Adrenal gland (tissue), 19 donors: ENCODE results near the gene PSMD6. TPM values are rescaled to one million over a fixed set of nuclear protein-coding genes. Genes with fewer than 3 reads are reported as not detected.
A peak's percentile ranks its signal among the peaks of the same experiment; 100 is the strongest.

ENCODE experiments used
- DNase-seq, 7 donors: peaks; one replicate each; pipeline ENCODE4 v3.0.0-alpha.2; 2019 to 2020
- H3K27ac ChIP-seq, 5 donors: fragments of 200-600 bp; sonication (generic) in 4 of 5; 1 replicate in 3 of 5; 2 replicates in 2 of 5; pipeline versions ENCODE4 v1.5.1 to v1.8.0; 2016 to 2020; ENCODE audit warnings: mild to moderate bottlenecking in 1 of 5
- H3K27me3 ChIP-seq: fragments of 200-600 bp; 2 replicates; pipeline ENCODE4 v1.8.0; 2021
- H3K36me3 ChIP-seq, 2 donors: fragments of 200-600 bp; replicated peaks in 1 of 2; 1 replicate in 1 of 2; 2 replicates in 1 of 2; pipeline versions ENCODE4 v1.5.1 to v1.8.0; 2018 to 2022
- H3K4me1 ChIP-seq, 2 donors: fragments of 200-600 bp; replicated peaks in 1 of 2; 1 replicate in 1 of 2; 2 replicates in 1 of 2; pipeline versions ENCODE4 v1.5.1 to v1.8.0; 2018 to 2021
- H3K4me3 ChIP-seq, 4 donors: fragments of 200-600 bp; sonication (generic) in 3 of 4; one replicate each; pipeline ENCODE4 v1.5.1; 2016 to 2018
- H3K9me3 ChIP-seq, 3 donors: fragments of 200-600 bp; sonication (generic) in 1 of 3; replicated peaks in 1 of 3; 1 replicate in 2 of 3; 2 replicates in 1 of 3; pipeline versions ENCODE4 v1.5.1 to v1.8.0; 2016 to 2021
- CTCF ChIP-seq, 6 experiments: fragments of 450-650 bp in 4 of 6; fragments of 200-600 bp in 2 of 6; sonication (generic) in 1 of 6; IDR thresholded peaks; 1 replicate in 5 of 6; 2 replicates in 1 of 6; pipeline versions ENCODE4 v1.5.1 to v1.8.0; 2016 to 2021; ENCODE audit warnings: antibody characterized with exemption in 6 of 6, mild to moderate bottlenecking in 2 of 6, moderate library complexity in 1 of 6
- POLR2A ChIP-seq, 2 donors: fragments of 450-650 bp; IDR thresholded peaks; one replicate each; pipeline ENCODE4 v1.6.1; 2017; ENCODE audit warnings: antibody characterized with exemption in 2 of 2, mild to moderate bottlenecking in 2 of 2, moderate library complexity in 1 of 2
- WGBS, 4 donors: extraction: QIAGEN DNeasy Blood & Tissue Kit in 2 of 4; methylation state at CpG; one replicate each; pipeline versions ENCODE4 v1.1.5 to v1.1.7; 2013 to 2017; 5-methylcytosine and 5-hydroxymethylcytosine counted together
- intact Hi-C, 2 donors: fragments of 100-400 bp; cut with DNase I; formaldehyde crosslinking; loops; one replicate each; pipeline versions ENCODE4 v1.14.1 to v1.15.0; 2022 to 2023
- long read RNA-seq, 10 donors: library from polyadenylated mRNA in 3 of 10; unstranded in 2 of 10; stranded (forward) in 1 of 10; transcript quantifications; one replicate each; pipeline ENCODE4 v2.0.0 and lab custom pipeline, GENCODE V29; 2021 to 2026
- polyA plus RNA-seq, 3 donors: library from polyadenylated mRNA; stranded (reverse); fragments of 200-250 nt in 2 of 3; fragments of 350-450 nt in 1 of 3; fragmentation: Illumina TruSeq in 1 of 3; extraction: RNeasy Lipid Tissue Mini Kit (QIAGEN cat#74804) in 1 of 3; gene quantifications; one replicate each; pipeline ENCODE4 v1.2.3, GENCODE V29; 2013 to 2014
- total RNA-seq, 9 donors: library from RNA; depleted of rRNA in 4 of 9; stranded (reverse); fragments of >200 nt in 4 of 9; fragments of 120-200 nt in 1 of 9; fragmentation: NEBNext Ultra II Directional in 1 of 9; extraction: Animal tissue kit (Norgen Biotek cat#: 25700) in 1 of 9; gene quantifications; one replicate each; pipeline versions ENCODE4 v1.1.0 to v1.2.4, GENCODE V29; 2013 to 2023
- donor health status: healthy with polysubstance abuse.
- donor health status: Bipolar disorder and iron deficiency.
- donor health status: DM: yes; HTN: yes; CAD: no.
- donor health status: DM: no; HTN: no; CAD: no.
- donor health status: DM: no; HTN: no; CAD: no.
- donor health status: DM: yes; HTN: yes; CAD: no.

Gene PSMD6
- total RNA-seq (100 to 1,000 TPM in 4 of 9 donors, 10 to 100 TPM in 5; 67.7 to 206 (median 97.9) TPM), polyA plus RNA-seq (100 to 1,000 TPM in 1 of 3 donors, 10 to 100 TPM in 2; 52.8 to 205 (median 54.7) TPM)
- long read RNA-seq, donor 1, full-length matches to known transcripts, result 143 of 150 reads
- long read RNA-seq, donor 1, partial matches to known transcripts, result 7 of 150 reads
- long read RNA-seq, donor 1, other reads (novel, unspliced or antisense), result 0 of 150 reads
- long read RNA-seq, donor 2, full-length matches to known transcripts, result 98 of 110 reads
- long read RNA-seq, donor 2, partial matches to known transcripts, result 12 of 110 reads
- long read RNA-seq, donor 2, other reads (novel, unspliced or antisense), result 0 of 110 reads
- long read RNA-seq, donor 3, full-length matches to known transcripts, result 112 of 112 reads
- long read RNA-seq, donor 3, partial matches to known transcripts, result 0 of 112 reads
- long read RNA-seq, donor 3, other reads (novel, unspliced or antisense), result 0 of 112 reads
- long read RNA-seq, donor 4, transcript PSMD6-201 (8 exons, 1,430 nt), result major isoform, 130 of 154 reads
- long read RNA-seq, donor 4, transcript PSMD6-210 (9 exons, 1,495 nt), result minor isoform, 10 of 154 reads
- long read RNA-seq, donor 4, partial matches to known transcripts, result 6 of 154 reads
- long read RNA-seq, donor 4, other reads (novel, unspliced or antisense), result 8 of 154 reads
- long read RNA-seq, donor 5, transcript PSMD6-210 (9 exons, 1,495 nt), result minor isoform, 5 of 141 reads
- long read RNA-seq, donor 5, transcript PSMD6-201 (8 exons, 1,430 nt), result major isoform, 128 of 141 reads
- long read RNA-seq, donor 5, partial matches to known transcripts, result 3 of 141 reads
- long read RNA-seq, donor 5, other reads (novel, unspliced or antisense), result 4 of 141 reads
- long read RNA-seq, donor 6, transcript PSMD6-201 (8 exons, 1,430 nt), result major isoform, 60 of 69 reads
- long read RNA-seq, donor 6, partial matches to known transcripts, result 3 of 69 reads
- long read RNA-seq, donor 6, other reads (novel, unspliced or antisense), result 2 of 69 reads
- long read RNA-seq, donor 7, full-length matches to known transcripts, result 44 of 49 reads
- long read RNA-seq, donor 7, partial matches to known transcripts, result 5 of 49 reads
- long read RNA-seq, donor 7, other reads (novel, unspliced or antisense), result 0 of 49 reads
- long read RNA-seq, donor 8, full-length matches to known transcripts, result 75 of 85 reads
- long read RNA-seq, donor 8, partial matches to known transcripts, result 5 of 85 reads
- long read RNA-seq, donor 8, other reads (novel, unspliced or antisense), result 5 of 85 reads
- long read RNA-seq, donor 9, full-length matches to known transcripts, result 80 of 96 reads
- long read RNA-seq, donor 9, partial matches to known transcripts, result 16 of 96 reads
- long read RNA-seq, donor 9, other reads (novel, unspliced or antisense), result 0 of 96 reads
- long read RNA-seq, donor 10, full-length matches to known transcripts, result 25 of 31 reads
- long read RNA-seq, donor 10, partial matches to known transcripts, result 6 of 31 reads
- long read RNA-seq, donor 10, other reads (novel, unspliced or antisense), result 0 of 31 reads

GRCh38 chr3:64023187-64023860 is at the start of gene PSMD6:
PSMD6 (minus strand) TSS chr3:64023494; CDS start chr3:64023419, 75 bp downstream.
- Histone ChIP-seq H3K4me3 (peak within 1 kb of the TSS; percentile 30 to 100 (median 78)), H3K9me3 (no peaks in the 10 kb centered on the region), H3K27ac (peak within 1 kb of the TSS; percentile 24 to 97 (median 79)), H3K27me3 (no peaks in the 10 kb centered on the region), H3K4me1 (peaks cover 13 to 30% of the 10 kb centered on the region in 2 donors), H3K36me3 (peaks cover 0 to 23% of the 10 kb centered on the region in 2 donors)
- TF ChIP-seq CTCF (IDR thresholded peaks at IDR 0.05), result peak; percentile 93 to 100 (median 98)
- peak; percentile 37 to 65 for TF ChIP-seq POLR2A (IDR thresholded peaks at IDR 0.05)
- DNase-seq, result peak; percentile 86 to 93 (median 89)
- whole genome bisulfite sequencing, 4 donors, result 1 to 5% (median 3%) methylated on average over 17 to 59 of the region's 59 CpGs
- intact Hi-C loops, result no loop called here

- H3K4me3 ChIP-seq, result no peak overlapping the region
- intact Hi-C loops, result no loop called here
- DNase-seq, result no peak
- no peaks in the 10 kb centered on the region for H3K27me3 ChIP-seq
- H3K27ac ChIP-seq, result no peak overlapping the region
- WGBS, 4 donors, result 67 to 79% (median 73%) methylated on average over 2 of the region's 2 CpGs
- TF ChIP-seq CTCF (IDR thresholded peaks at IDR 0.05) (no peak), POLR2A (IDR thresholded peaks at IDR 0.05) (no peak)
- H3K9me3 ChIP-seq, result no peaks in the 10 kb centered on the region
- no peaks in the 10 kb centered on the region for H3K36me3 ChIP-seq
- no peaks in the 10 kb centered on the region for H3K4me1 ChIP-seq
Observed at GRCh38 chr3:64072126-64072525, 48.8 kb upstream of the PSMD6 start.

- no peak overlapping the region for H3K4me3 ChIP-seq
- no peaks in the 10 kb centered on the region for H3K4me1 ChIP-seq
- TF ChIP-seq POLR2A (IDR thresholded peaks at IDR 0.05), result no peak
- TF ChIP-seq CTCF (IDR thresholded peaks at IDR 0.05), result no peak
- H3K9me3 ChIP-seq, result no peaks in the 10 kb centered on the region
- H3K36me3 ChIP-seq, result no peaks in the 10 kb centered on the region
- no peak overlapping the region for H3K27ac ChIP-seq
- intact Hi-C loops, result no loop called here
- DNase-seq, result no peak
- H3K27me3 ChIP-seq, result no peaks in the 10 kb centered on the region
Observed at GRCh38 chr3:64070704-64071103, 47.4 kb upstream of the PSMD6 start.
